Left renal pelvis (tissue), 4 donors: ENCODE data around the gene RIMKLB. TPM values are rescaled to one million over a fixed set of nuclear protein-coding genes. Genes with fewer than 3 reads are reported as not detected.

Experiments used
- polyA plus RNA-seq, 4 donors: library from polyadenylated mRNA; unstranded; fragments of 120-200 nt; gene quantifications; one replicate each; pipeline ENCODE4 v1.2.1, GENCODE V29; 2013; ENCODE audit not compliant: insufficient read length in 4 of 4

Gene RIMKLB
- polyA plus RNA-seq, 4 donors: 90.3 to 130 (median 107) TPM

Other genes with a start within 250 kb of the RIMKLB start
- under 1 TPM in 1 of 4 donors, not detected in 3; 0.10 TPM for gene CLEC6A, start 242.0 kb upstream of the RIMKLB start, polyA plus RNA-seq
- under 1 TPM; 0.09 to 0.50 (median 0.40) TPM for gene CLEC4D, start 184.5 kb upstream of the RIMKLB start, polyA plus RNA-seq
- gene CLEC4E, start 157.1 kb upstream of the RIMKLB start, polyA plus RNA-seq: 1 to 10 TPM in 3 of 4 donors, under 1 TPM in 1; 0.42 to 2.0 (median 1.2) TPM
- under 1 TPM; 0.27 to 0.50 (median 0.35) TPM for gene AICDA, start 85.1 kb upstream of the RIMKLB start, polyA plus RNA-seq
- 100 to 1,000 TPM in 1 of 4 donors, 10 to 100 TPM in 2, under 1 TPM in 1; 0.72 to 245 (median 15.0) TPM for gene MFAP5, start 35.2 kb upstream of the RIMKLB start, polyA plus RNA-seq
- under 1 TPM; 0.10 to 0.64 (median 0.29) TPM for gene A2ML1, start 124.6 kb downstream of the RIMKLB start, polyA plus RNA-seq
- 100 to 1,000 TPM in 1 of 4 donors, 10 to 100 TPM in 3; 78.5 to 111 (median 88.7) TPM for gene PHC1, start 216.5 kb downstream of the RIMKLB start, polyA plus RNA-seq